Kidney (tissue), 14 donors: ENCODE results near the gene HOXB8. TPM values are rescaled to one million over a fixed set of nuclear protein-coding genes. Genes with fewer than 3 reads are reported as not detected.

Experiments used
- DNase-seq, 5 donors: peaks; one replicate each; pipeline ENCODE4 v3.0.0-alpha.2; 2013 to 2020
- FAIRE-seq: peaks from 2 replicates; lab custom pipeline; 2012; peaks lifted over from hg19 to GRCh38; lab: Jason Lieb, UNC
- H3K27ac ChIP-seq, 2 donors: one replicate each; pipeline ENCODE4 v1.7.0; 2013; ENCODE audit warnings: low read depth in 2 of 2, low read length in 2 of 2, inconsistent platforms in 1 of 2
- H3K27me3 ChIP-seq: one replicate; pipeline ENCODE4 v1.7.1; 2013; ENCODE audit warnings: low read length, inconsistent platforms; ENCODE audit not compliant: control insufficient read depth, insufficient read depth
- H3K36me3 ChIP-seq, 3 donors: one replicate each; pipeline versions ENCODE4 v1.7.0 to v1.7.1; 2013; ENCODE audit warnings: low read length in 3 of 3, control low read depth in 1 of 3, inconsistent platforms in 1 of 3; ENCODE audit not compliant: insufficient read depth in 3 of 3, control insufficient read depth in 2 of 3
- H3K4me1 ChIP-seq, 3 donors: one replicate each; pipeline versions ENCODE4 v1.7.0 to v1.7.1; 2013; ENCODE audit warnings: low read length in 3 of 3, inconsistent platforms in 1 of 3, low read depth in 1 of 3; ENCODE audit not compliant: control insufficient read depth in 2 of 3, insufficient read depth in 2 of 3
- H3K4me3 ChIP-seq, 3 donors: one replicate each; pipeline versions ENCODE4 v1.7.0 to v1.8.1; 2013; ENCODE audit warnings: low read length in 3 of 3, control low read depth in 1 of 3, inconsistent platforms in 1 of 3
- H3K9ac ChIP-seq, 3 donors: one replicate each; pipeline versions ENCODE4 v1.7.0 to v1.7.1; 2013; ENCODE audit warnings: low read length in 3 of 3, control low read depth in 1 of 3, inconsistent platforms in 1 of 3
- H3K9me3 ChIP-seq, 3 donors: one replicate each; pipeline versions ENCODE4 v1.7.0 to v1.7.1; 2013; ENCODE audit warnings: low read length in 3 of 3, control low read depth in 1 of 3, inconsistent platforms in 1 of 3; ENCODE audit not compliant: control insufficient read depth in 2 of 3, insufficient read depth in 1 of 3
- CTCF ChIP-seq: IDR thresholded peaks from 3 replicates; pipeline ENCODE4 v1.5.1; 2012; ENCODE audit warnings: mild to moderate bottlenecking, moderate library complexity, borderline replicate concordance; ENCODE audit not compliant: insufficient read depth; ENCODE audit errors: extremely low read depth
- intact Hi-C: fragments of 100-400 bp; cut with DNase I; formaldehyde crosslinking; loops from one replicate; pipeline ENCODE4 v1.11.1; 2022
- polyA plus RNA-seq: library from polyadenylated mRNA; stranded (reverse); fragments of 350-450 nt; fragmentation: Illumina TruSeq; extraction: RNeasy Lipid Tissue Mini Kit (QIAGEN cat#74804); gene quantifications from one replicate; pipeline ENCODE4 v1.2.3, GENCODE V29; 2014; ENCODE audit warnings: low read depth, low replicate concordance; ENCODE audit not compliant: insufficient read depth
- total RNA-seq: library from RNA; stranded (reverse); fragmentation: NEBNext Ultra II Directional; extraction: Animal tissue kit (Norgen Biotek cat#: 25700); gene quantifications from one replicate; pipeline ENCODE4 v1.2.1, GENCODE V29; 2021
- donor health status: control.
- donor health status: control.
- donor health status: control.
- donor health status: control.
- donor health status: control.
- donor health status: DM: yes; HTN: yes; CAD: no.
- donor health status: Normal renal cell carcinoma (clear cell type).

The HOXB8 gene
- total and polyA plus RNA-seq, 2 donors from 2014 or later = 19.3 to 48.7 TPM

GRCh38 chr17:48567209-48567608, 47.9 kb downstream of the HOXB8 start:
- H3K36me3 ChIP-seq = peaks cover 2 to 5% (median 2%) of the 10 kb centered on the region in 3 donors
- H3K4me1 ChIP-seq = peaks cover 29 to 48% (median 42%) of the 10 kb centered on the region in 3 donors
- H3K9me3 ChIP-seq = no peaks in the 10 kb centered on the region
- FAIRE-seq = no peak
- no peaks in the 10 kb centered on the region for H3K27me3 ChIP-seq
- no peak for TF ChIP-seq CTCF
- peak overlapping the region; percentile 68 to 77 for H3K27ac ChIP-seq
- peak overlapping the region in 1 of 3 donors; percentile 44 for H3K4me3 ChIP-seq
- H3K9ac ChIP-seq = peak overlapping the region in 1 of 3 donors; percentile 65
- intact Hi-C loops = no loop called here
- no peak for DNase-seq

DNA sequence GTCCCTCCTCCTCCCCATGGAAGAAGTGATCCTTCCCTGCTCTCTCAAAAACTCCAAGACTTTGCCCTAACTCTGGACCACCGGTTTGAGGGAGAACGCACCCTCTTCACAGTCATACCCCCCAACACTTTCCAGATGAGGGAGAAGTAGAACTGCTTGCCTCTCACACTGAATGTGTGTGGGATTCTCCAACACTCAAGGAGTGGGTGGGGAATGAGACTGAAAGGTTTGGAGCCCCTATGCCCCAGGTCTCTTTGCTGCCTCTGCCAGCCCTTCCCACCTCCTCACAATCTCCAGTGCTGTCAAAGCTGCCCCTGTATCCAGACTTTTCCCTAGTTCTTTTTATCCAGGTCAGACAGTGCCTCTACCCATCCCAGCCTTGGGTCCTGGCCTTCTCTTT, 48.4 kb downstream of the HOXB8 start:
- peaks cover 29 to 50% (median 44%) of the 10 kb centered on the region in 3 donors for H3K4me1 ChIP-seq
- FAIRE-seq (no peak), DNase-seq (no peak)
- H3K4me3 ChIP-seq = peak overlapping the region in 1 of 3 donors; percentile 44
- no peaks in the 10 kb centered on the region for H3K9me3 ChIP-seq
- H3K27ac ChIP-seq = peak overlapping the region; percentile 68 to 77
- H3K9ac ChIP-seq = peak overlapping the region in 1 of 3 donors; percentile 65
- peaks cover 2 to 5% (median 4%) of the 10 kb centered on the region in 3 donors for H3K36me3 ChIP-seq
- intact Hi-C loops = no loop called here
- no peaks in the 10 kb centered on the region for H3K27me3 ChIP-seq
- TF ChIP-seq CTCF = no peak

DNA sequence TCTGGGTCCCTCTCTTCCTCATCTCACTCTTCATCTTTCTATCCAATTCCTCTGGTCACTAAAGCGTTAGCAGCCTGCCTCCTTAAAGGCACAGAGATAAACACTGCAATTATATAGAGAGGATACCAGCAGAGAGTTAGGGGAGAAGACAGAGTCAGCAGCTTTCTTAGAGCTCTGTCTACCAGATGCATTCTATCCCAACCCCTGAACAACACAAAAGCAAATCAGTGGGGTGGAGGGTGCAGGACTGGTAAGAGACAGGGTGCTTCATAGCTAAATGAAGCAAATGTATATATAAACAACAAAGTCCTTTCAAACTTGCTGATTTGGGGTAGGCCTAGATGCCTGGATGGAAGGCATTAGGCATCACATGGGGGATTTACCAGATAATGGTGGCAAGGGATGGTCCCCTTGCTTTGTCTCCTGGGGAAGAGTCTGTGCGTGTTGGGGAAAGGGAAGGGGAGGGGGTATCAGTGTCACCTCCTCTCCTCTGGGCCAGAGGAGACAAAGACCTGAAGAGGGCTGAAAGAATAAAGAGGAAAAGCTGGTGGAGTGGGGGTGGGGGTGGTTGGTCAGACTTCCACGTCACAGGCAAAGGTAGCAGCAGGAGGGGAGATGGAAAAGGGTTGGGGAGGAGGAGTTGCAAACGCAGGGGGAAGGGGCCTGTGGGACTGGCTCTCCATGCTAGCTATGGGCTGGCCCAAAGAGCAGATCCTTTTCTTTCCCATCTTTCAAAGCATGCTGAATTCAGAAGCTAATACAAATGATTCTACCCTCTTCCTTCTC, 49.0 kb downstream of the HOXB8 start:
- DNase-seq = no peak

More for the DNA sequence above, 49.0 kb downstream of the HOXB8 start:
- FAIRE-seq = no peak
- intact Hi-C loops = no loop called here
- no peak for TF ChIP-seq CTCF
- H3K4me1 ChIP-seq = peaks cover 34 to 56% (median 45%) of the 10 kb centered on the region in 3 donors
- peak overlapping the region; percentile 68 to 77 for H3K27ac ChIP-seq
- peak overlapping the region in 1 of 3 donors; percentile 65 for H3K9ac ChIP-seq
- peaks cover 2 to 8% (median 5%) of the 10 kb centered on the region in 3 donors for H3K36me3 ChIP-seq
- no peaks in the 10 kb centered on the region for H3K9me3 ChIP-seq
- no peak overlapping the region for H3K4me3 ChIP-seq
- H3K27me3 ChIP-seq = no peaks in the 10 kb centered on the region
